ENCODE data around the gene MYO5B. TPM values are rescaled to one million over a fixed set of nuclear protein-coding genes. Genes with fewer than 3 reads are reported as not detected.
A peak's percentile ranks its signal among the peaks of the same experiment; 100 is the strongest.

The MYO5B gene
- polyA plus RNA-seq, 1 donor from 2014 or later, result 0.42 TPM

DNA sequence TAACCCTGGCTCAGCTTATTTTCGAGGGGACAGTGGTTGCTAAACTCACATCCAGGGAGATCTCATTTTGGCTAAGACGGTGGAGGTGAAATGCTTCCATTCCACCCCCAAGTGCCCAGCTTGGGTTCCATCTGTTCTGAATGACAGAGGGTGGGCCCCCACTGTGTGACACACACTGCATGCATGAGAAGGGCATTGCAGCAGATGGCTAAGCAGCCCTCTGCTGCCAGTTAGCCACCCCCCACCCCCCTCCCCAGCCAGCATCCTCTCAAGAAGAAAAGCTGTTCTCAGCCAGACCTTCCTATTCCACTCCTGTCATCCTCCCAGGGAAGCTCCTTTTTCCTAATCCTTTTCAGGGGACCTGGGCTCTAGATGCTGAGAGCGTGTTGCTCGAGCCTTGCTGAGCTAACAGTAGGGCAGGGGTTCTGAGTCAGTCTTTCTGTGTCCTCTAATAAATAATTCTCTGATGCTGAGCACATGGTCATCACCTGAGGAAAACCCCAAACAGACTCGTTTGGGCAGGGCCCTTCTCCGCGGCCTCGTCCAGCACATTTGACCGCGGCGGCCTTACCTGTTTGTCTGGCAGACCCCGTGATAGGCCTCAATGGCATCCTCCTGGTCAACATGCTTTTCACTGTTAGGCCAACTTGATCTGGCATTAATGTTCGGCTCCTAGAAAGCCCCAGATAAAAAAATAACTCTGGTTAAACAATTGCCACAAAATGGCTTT lies 332.1 kb downstream of the MYO5B start:
- Histone ChIP-seq H3K4me2 (ENCODE audit: low read length) (no peak overlapping the region), H3K79me2 (replicated peaks; ENCODE audit: insufficient read depth, low read length) (no peaks in the 10 kb centered on the region), H3K4me3 (ENCODE audit: low read length) (no peak overlapping the region), H3K27me3 (ENCODE audit: insufficient read depth, low read depth, low read length) (no peaks in the 10 kb centered on the region), H4K20me1 (ENCODE audit: insufficient read depth) (no peaks in the 10 kb centered on the region), H3K9me3 (ENCODE audit: low read length) (no peaks in the 10 kb centered on the region), H3K9ac (ENCODE audit: low read length) (no peak overlapping the region), H3K27ac (ENCODE audit: low read length) (no peak overlapping the region), H2AFZ (ENCODE audit: low read depth, low read length) (no peak overlapping the region), H3K9me2 (ENCODE audit: insufficient read depth, low read length) (no peaks in the 10 kb centered on the region), H3K36me3 (ENCODE audit: insufficient read depth, low read length) (no peaks in the 10 kb centered on the region), H3F3A (ENCODE audit: insufficient read depth, low read length, poor library complexity, severe bottlenecking) (no peaks in the 10 kb centered on the region)
- TF ChIP-seq SMC3 (conservative IDR thresholded peaks at IDR 0.05; ENCODE audit: poor library complexity) (no peak), POLR2AphosphoS5 (IDR thresholded peaks at IDR 0.05) (no peak), EP300 (conservative IDR thresholded peaks at IDR 0.05; ENCODE audit: poor library complexity, severe bottlenecking) (no peak), REST (IDR thresholded peaks at IDR 0.05; ENCODE audit: borderline replicate concordance) (no peak), EZH2 (IDR thresholded peaks at IDR 0.05; ENCODE audit: borderline replicate concordance, insufficient read depth, low read length, poor library complexity, severe bottlenecking) (no peak), MXI1 (conservative IDR thresholded peaks at IDR 0.05; ENCODE audit: poor library complexity, severe bottlenecking) (no peak)
- TF ChIP-seq, protein P1, sequence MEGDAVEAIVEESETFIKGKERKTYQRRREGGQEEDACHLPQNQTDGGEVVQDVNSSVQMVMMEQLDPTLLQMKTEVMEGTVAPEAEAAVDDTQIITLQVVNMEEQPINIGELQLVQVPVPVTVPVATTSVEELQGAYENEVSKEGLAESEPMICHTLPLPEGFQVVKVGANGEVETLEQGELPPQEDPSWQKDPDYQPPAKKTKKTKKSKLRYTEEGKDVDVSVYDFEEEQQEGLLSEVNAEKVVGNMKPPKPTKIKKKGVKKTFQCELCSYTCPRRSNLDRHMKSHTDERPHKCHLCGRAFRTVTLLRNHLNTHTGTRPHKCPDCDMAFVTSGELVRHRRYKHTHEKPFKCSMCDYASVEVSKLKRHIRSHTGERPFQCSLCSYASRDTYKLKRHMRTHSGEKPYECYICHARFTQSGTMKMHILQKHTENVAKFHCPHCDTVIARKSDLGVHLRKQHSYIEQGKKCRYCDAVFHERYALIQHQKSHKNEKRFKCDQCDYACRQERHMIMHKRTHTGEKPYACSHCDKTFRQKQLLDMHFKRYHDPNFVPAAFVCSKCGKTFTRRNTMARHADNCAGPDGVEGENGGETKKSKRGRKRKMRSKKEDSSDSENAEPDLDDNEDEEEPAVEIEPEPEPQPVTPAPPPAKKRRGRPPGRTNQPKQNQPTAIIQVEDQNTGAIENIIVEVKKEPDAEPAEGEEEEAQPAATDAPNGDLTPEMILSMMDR (IDR thresholded peaks at IDR 0.05; ENCODE audit: poor library complexity, severe bottlenecking), result no peak

GRCh38 chr18:49861659-49862058 lies 333.3 kb downstream of the MYO5B start:
- H3K27me3 ChIP-seq (ENCODE audit: insufficient read depth, low read depth, low read length), result no peaks in the 10 kb centered on the region
- TF ChIP-seq POLR2AphosphoS5 (IDR thresholded peaks at IDR 0.05) (no peak), REST (IDR thresholded peaks at IDR 0.05; ENCODE audit: borderline replicate concordance) (no peak), TAF1 (IDR thresholded peaks at IDR 0.05; ENCODE audit: low read depth) (no peak), EP300 (conservative IDR thresholded peaks at IDR 0.05; ENCODE audit: poor library complexity, severe bottlenecking) (no peak), SMC3 (conservative IDR thresholded peaks at IDR 0.05; ENCODE audit: poor library complexity) (peak; percentile 62), RAD21 (conservative IDR thresholded peaks at IDR 0.05) (peak; percentile 49), EZH2 (IDR thresholded peaks at IDR 0.05; ENCODE audit: borderline replicate concordance, insufficient read depth, low read length, poor library complexity, severe bottlenecking) (no peak), MXI1 (conservative IDR thresholded peaks at IDR 0.05; ENCODE audit: poor library complexity, severe bottlenecking) (no peak)
- TF ChIP-seq, protein P1 (IDR thresholded peaks at IDR 0.05; ENCODE audit: poor library complexity, severe bottlenecking), result peak; percentile 62
- no peaks in the 10 kb centered on the region for H3K79me2 ChIP-seq (replicated peaks; ENCODE audit: insufficient read depth, low read length)
- H4K20me1 ChIP-seq (ENCODE audit: insufficient read depth), result no peaks in the 10 kb centered on the region
- no peaks in the 10 kb centered on the region for H3K36me3 ChIP-seq (ENCODE audit: insufficient read depth, low read length)
- no peaks in the 10 kb centered on the region for H3F3A ChIP-seq (ENCODE audit: insufficient read depth, low read length, poor library complexity, severe bottlenecking)
- H3K9ac ChIP-seq (ENCODE audit: low read length), result no peak overlapping the region
- no peaks in the 10 kb centered on the region for H3K9me3 ChIP-seq (ENCODE audit: low read length)
- no peak overlapping the region for H3K4me2 ChIP-seq (ENCODE audit: low read length)
- H2AFZ ChIP-seq (ENCODE audit: low read depth, low read length), result no peak overlapping the region
- H3K27ac ChIP-seq (ENCODE audit: low read length), result no peak overlapping the region
- no peak overlapping the region for H3K4me3 ChIP-seq (ENCODE audit: low read length)
- no peaks in the 10 kb centered on the region for H3K9me2 ChIP-seq (ENCODE audit: insufficient read depth, low read length)
